OCI-LY3 (cell line): ENCODE measurements around the gene C5orf24.

Experiments
- H2AFZ ChIP-seq: fragments of 200-600, 300-600 bp; shearing (Covaris generic); 2 replicates; pipeline ENCODE4 v1.6.0; 2014; ENCODE audit warnings: antibody characterized with exemption, low read depth, low read length
- H3K27ac ChIP-seq: fragments of 200-600, 300-600 bp; sonication (generic); 2 replicates; pipeline ENCODE4 v1.5.1; 2014; ENCODE audit warnings: mild to moderate bottlenecking, low read length, moderate library complexity, mixed read lengths
- H3K27me3 ChIP-seq: fragments of 200-600, 300-600 bp; sonication (generic); 2 replicates; pipeline ENCODE4 v1.6.1; 2014; ENCODE audit warnings: low read depth, low read length, mixed read lengths
- H3K36me3 ChIP-seq: fragments of 200-600, 300-600 bp; sonication (generic); replicated peaks from 2 replicates; pipeline ENCODE3; 2014; ENCODE audit warnings: low read depth, low read length, mixed read lengths
- H3K4me1 ChIP-seq: fragments of 300-600, 200-600 bp; sonication (generic); 2 replicates; pipeline ENCODE4 v1.6.1; 2014; ENCODE audit warnings: low read length, mixed read lengths
- H3K4me2 ChIP-seq: fragments of 200-600, 300-600 bp; sonication (generic); 2 replicates; pipeline ENCODE4 v1.6.1; 2014; ENCODE audit warnings: low read length, mixed read lengths
- H3K4me3 ChIP-seq: fragments of 300-600, 200-600 bp; sonication (generic); 2 replicates; pipeline ENCODE4 v1.5.1; 2014; ENCODE audit warnings: antibody characterized with exemption, mild to moderate bottlenecking, low read length, moderate library complexity
- H3K79me2 ChIP-seq: fragments of 300-600, 200-600 bp; shearing (Covaris generic); 2 replicates; pipeline ENCODE4 v1.6.1; 2014; ENCODE audit warnings: mild to moderate bottlenecking, low read length, mixed read lengths
- H3K9ac ChIP-seq: fragments of 300-600, 200-600 bp; shearing (Covaris generic); 2 replicates; pipeline ENCODE4 v1.6.0; 2014; ENCODE audit warnings: mild to moderate bottlenecking, low read length, moderate library complexity
- H3K9me3 ChIP-seq: fragments of 200-600, 300-600 bp; shearing (Covaris generic); 2 replicates; pipeline ENCODE4 v1.6.1; 2014; ENCODE audit warnings: low read length, mixed read lengths; ENCODE audit not compliant: insufficient read depth
- H4K20me1 ChIP-seq: fragments of 200-600, 300-600 bp; sonication (generic); 2 replicates; pipeline ENCODE4 v1.6.1; 2016; ENCODE audit warnings: low read length, mixed read lengths; ENCODE audit not compliant: insufficient read depth
- CTCF ChIP-seq: fragments of 200-600, 300-600 bp; sonication (generic); IDR thresholded peaks from 2 replicates; pipeline ENCODE4 v1.5.1; 2014; ENCODE audit warnings: antibody characterized with exemption, low read length, low read depth
- EZH2phosphoT487 ChIP-seq: fragments of 200-600 bp; shearing (Covaris generic); IDR thresholded peaks from 2 replicates; pipeline ENCODE4 v1.6.1; 2018; ENCODE audit warnings: antibody characterized with exemption, mixed run types, low read depth

Gene C5orf24

GRCh38 chr5:134892926-134893325 is 47.2 kb downstream of the C5orf24 start:
- no peak for TF ChIP-seq EZH2phosphoT487
- no peak for TF ChIP-seq CTCF
- Histone ChIP-seq H3K27ac (no peak overlapping the region), H2AFZ (no peak overlapping the region), H3K4me1 (peaks cover 9% of the 10 kb centered on the region), H3K27me3 (no peaks in the 10 kb centered on the region), H3K79me2 (no peaks in the 10 kb centered on the region), H4K20me1 (no peaks in the 10 kb centered on the region; the same call in 1 of the 2 replicates), H3K36me3 (peaks cover 1% of the 10 kb centered on the region), H3K4me3 (no peak overlapping the region), H3K4me2 (no peak overlapping the region), H3K9me3 (no peaks in the 10 kb centered on the region), H3K9ac (no peak overlapping the region)

GRCh38 chr5:134893748-134894505 is 48.2 kb downstream of the C5orf24 start:
- Histone ChIP-seq H3K27ac (no peak overlapping the region), H3K4me2 (no peak overlapping the region), H3K4me3 (no peak overlapping the region), H3K9ac (no peak overlapping the region), H3K9me3 (no peaks in the 10 kb centered on the region), H4K20me1 (no peaks in the 10 kb centered on the region; the same call in 1 of the 2 replicates), H3K79me2 (no peaks in the 10 kb centered on the region), H2AFZ (no peak overlapping the region), H3K4me1 (peaks cover 9% of the 10 kb centered on the region), H3K27me3 (no peaks in the 10 kb centered on the region), H3K36me3 (no peaks in the 10 kb centered on the region)
- TF ChIP-seq EZH2phosphoT487 (no peak), CTCF (no peak)

GRCh38 chr5:134902071-134902801 is 56.5 kb downstream of the C5orf24 start:
- Histone ChIP-seq H3K9ac (peak overlapping the region; percentile 33), H3K27me3 (no peaks in the 10 kb centered on the region), H3K27ac (peak overlapping the region; percentile 50), H3K79me2 (peaks cover 8% of the 10 kb centered on the region), H3K4me1 (peaks cover 29% of the 10 kb centered on the region), H2AFZ (no peak overlapping the region), H4K20me1 (no peaks in the 10 kb centered on the region), H3K4me3 (peak overlapping the region; percentile 31; the same call in 1 of the 2 replicates), H3K36me3 (peaks cover 3% of the 10 kb centered on the region), H3K9me3 (no peaks in the 10 kb centered on the region), H3K4me2 (peak overlapping the region; percentile 65)
- no peak for TF ChIP-seq EZH2phosphoT487
- no peak for TF ChIP-seq CTCF

GRCh38 chr5:134904610-134905245 is 59.0 kb downstream of the C5orf24 start, which contains the start of gene PCBD2:
TSS of gene PCBD2 (plus strand) at chr5:134905131. CDS start at chr5:134905140, 9 bp downstream.
- Histone ChIP-seq H2AFZ (peak within 1 kb of the TSS; percentile 52; the same call in 1 of the 2 replicates), H3K27ac (peak within 1 kb of the TSS; percentile 91), H3K36me3 (peaks cover 3% of the 10 kb centered on the region), H3K27me3 (no peaks in the 10 kb centered on the region), H3K4me2 (peak within 1 kb of the TSS; percentile 92), H3K4me1 (peaks cover 29% of the 10 kb centered on the region), H3K9ac (peak within 1 kb of the TSS; percentile 86), H3K79me2 (peaks cover 8% of the 10 kb centered on the region), H3K4me3 (peak within 1 kb of the TSS; percentile 89), H4K20me1 (no peaks in the 10 kb centered on the region), H3K9me3 (no peaks in the 10 kb centered on the region)
- TF ChIP-seq CTCF: peak; percentile 65
- TF ChIP-seq EZH2phosphoT487: no peak
